Glutamatergic neuron (in vitro differentiated cells): Measurements from ENCODE around the gene TMEM33. TPM values are rescaled to one million over a fixed set of nuclear protein-coding genes. Genes with fewer than 3 reads are reported as not detected.

Experiments
- DNase-seq: peaks from one replicate; pipeline ENCODE4 v3.0.0; 2022
- H3K27ac Mint-ChIP-seq: one replicate; pipeline ENCODE4 v1.8.0; 2020; ENCODE audit warnings: mild to moderate bottlenecking, mixed read lengths, inconsistent platforms; ENCODE audit not compliant: unreplicated experiment
- H3K27me3 Mint-ChIP-seq: one replicate; pipeline ENCODE4 v1.8.0; 2020; ENCODE audit warnings: mild to moderate bottlenecking, moderate library complexity, mixed read lengths, inconsistent platforms; ENCODE audit not compliant: unreplicated experiment
- H3K36me3 Mint-ChIP-seq: one replicate; pipeline ENCODE4 v1.8.0; 2020; ENCODE audit warnings: mild to moderate bottlenecking, mixed read lengths, inconsistent platforms; ENCODE audit not compliant: unreplicated experiment
- H3K4me1 Mint-ChIP-seq: one replicate; pipeline ENCODE4 v1.8.0; 2020; ENCODE audit warnings: mild to moderate bottlenecking, low read depth, mixed read lengths, inconsistent platforms; ENCODE audit not compliant: unreplicated experiment
- H3K4me3 Mint-ChIP-seq: one replicate; pipeline ENCODE4 v1.8.0; 2020; ENCODE audit warnings: mild to moderate bottlenecking, mixed read lengths, inconsistent platforms; ENCODE audit not compliant: unreplicated experiment
- H3K9me3 Mint-ChIP-seq: one replicate; pipeline ENCODE4 v1.8.0; 2020; ENCODE audit warnings: mild to moderate bottlenecking, moderate library complexity, mixed read lengths, inconsistent platforms; ENCODE audit not compliant: unreplicated experiment
- CTCF ChIP-seq: fragments of 200-600 bp; sonication (generic); IDR thresholded peaks from one replicate; pipeline ENCODE4 v1.5.0; 2021; ENCODE audit not compliant: partially characterized antibody, unreplicated experiment
- total RNA-seq: library from RNA; stranded (reverse); fragmentation: NEBNext Ultra II Directional; extraction: Animal tissue kit (Norgen Biotek cat#: 25700); gene quantifications from one replicate; pipeline ENCODE4 v1.2.1, GENCODE V29; 2021; ENCODE audit not compliant: unreplicated experiment

The TMEM33 gene
- total RNA-seq, 1 donor from 2014 or later = 88.8 TPM

DNA sequence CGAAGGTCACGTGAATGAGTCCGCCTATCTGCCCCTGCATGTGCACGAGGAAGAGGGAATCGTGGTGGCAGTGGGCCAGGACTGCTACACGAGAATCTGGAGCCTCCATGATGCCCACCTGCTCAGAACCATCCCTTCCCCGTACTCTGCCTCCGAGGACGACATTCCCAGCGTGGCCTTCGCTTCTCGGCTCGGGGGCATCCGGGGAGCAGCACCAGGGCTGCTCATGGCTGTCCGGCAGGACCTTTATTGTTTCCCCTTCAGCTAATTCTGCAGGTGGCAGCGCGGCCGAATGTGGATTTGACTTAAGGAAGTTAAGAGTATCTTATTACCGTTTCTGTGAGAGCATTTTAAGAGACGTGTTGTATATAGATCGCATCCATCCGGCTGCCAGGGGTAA lies 47.5 kb downstream of the TMEM33 start:
- Mint-ChIP-seq H3K4me1 (no peaks in the 10 kb centered on the region), H3K36me3 (no peaks in the 10 kb centered on the region), H3K27me3 (no peaks in the 10 kb centered on the region), H3K27ac (no peak overlapping the region), H3K4me3 (no peak overlapping the region), H3K9me3 (no peaks in the 10 kb centered on the region)
- DNase-seq = no peak
- no peak for TF ChIP-seq CTCF

DNA sequence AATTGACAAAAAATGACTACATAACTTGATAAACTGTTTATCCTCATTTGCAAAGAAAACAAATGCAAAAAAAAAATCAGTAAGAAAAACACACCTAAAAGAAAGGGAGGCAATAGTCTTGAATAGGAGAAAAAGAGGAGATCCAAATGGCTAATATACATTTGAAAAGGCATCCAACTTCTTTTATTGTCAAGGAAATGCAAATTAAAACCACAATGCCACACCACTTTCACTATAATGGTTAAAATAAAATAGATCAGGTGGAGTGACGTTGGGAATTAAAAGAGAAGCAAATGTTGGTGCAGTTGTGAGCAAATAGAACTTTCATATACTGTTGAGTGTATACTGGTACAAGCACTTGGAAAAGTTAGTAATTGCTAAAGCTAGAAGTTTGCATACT lies 49.9 kb downstream of the TMEM33 start:
- H3K9me3 Mint-ChIP-seq = no peaks in the 10 kb centered on the region
- peaks cover 4% of the 10 kb centered on the region for H3K4me1 Mint-ChIP-seq
- no peak for TF ChIP-seq CTCF
- H3K36me3 Mint-ChIP-seq = no peaks in the 10 kb centered on the region
- DNase-seq = no peak
- H3K27me3 Mint-ChIP-seq = peaks cover 1% of the 10 kb centered on the region
- no peak overlapping the region for H3K4me3 Mint-ChIP-seq
- no peak overlapping the region for H3K27ac Mint-ChIP-seq

GRCh38 chr4:41989994-41990364 lies 54.8 kb downstream of the TMEM33 start:
- peaks cover 1% of the 10 kb centered on the region for H3K27me3 Mint-ChIP-seq
- peak overlapping the region; percentile 83 for H3K27ac Mint-ChIP-seq
- DNase-seq = no peak
- no peak for TF ChIP-seq CTCF
- H3K4me1 Mint-ChIP-seq = peaks cover 10% of the 10 kb centered on the region
- H3K36me3 Mint-ChIP-seq = no peaks in the 10 kb centered on the region
- H3K9me3 Mint-ChIP-seq = peaks cover 3% of the 10 kb centered on the region
- peak overlapping the region; percentile 100 for H3K4me3 Mint-ChIP-seq

- Mint-ChIP-seq H3K9me3 (peaks cover 3% of the 10 kb centered on the region), H3K27me3 (peaks cover 1% of the 10 kb centered on the region), H3K4me1 (peaks cover 10% of the 10 kb centered on the region), H3K27ac (peak within 1 kb of the TSS; percentile 83), H3K36me3 (no peaks in the 10 kb centered on the region), H3K4me3 (peak within 1 kb of the TSS; percentile 100)
- peak; percentile 90 for DNase-seq
- peak; percentile 52 for TF ChIP-seq CTCF
These were observed 55.3 kb downstream of the TMEM33 start, which contains the start of gene SLC30A9 for GRCh38 chr4:41990365-41991111. Gene SLC30A9 (plus strand): TSS chr4:41990530. CDS start chr4:41990652, 122 bp downstream.
